Left ventricle myocardium inferior (tissue), 1 donor: ENCODE results near the gene XPR1. TPM values are rescaled to one million over a fixed set of nuclear protein-coding genes. Genes with fewer than 3 reads are reported as not detected.

Experiments
- DNase-seq: peaks from one replicate; pipeline ENCODE4 v3.0.0-alpha.2; 2020
- H3K27ac ChIP-seq: fragments of 200-600 bp; replicated peaks from 2 replicates; pipeline ENCODE4 v1.8.0; 2021
- H3K27me3 ChIP-seq: fragments of 200-600 bp; 2 replicates; pipeline ENCODE4 v1.8.0; 2021; ENCODE audit warnings: low read depth
- H3K36me3 ChIP-seq: fragments of 200-600 bp; 2 replicates; pipeline ENCODE4 v1.8.0; 2021
- H3K4me1 ChIP-seq: fragments of 200-600 bp; 2 replicates; pipeline ENCODE4 v1.8.0; 2021
- H3K4me3 ChIP-seq: fragments of 200-600 bp; 2 replicates; pipeline ENCODE4 v1.8.0; 2021; ENCODE audit warnings: mild to moderate bottlenecking, moderate library complexity
- H3K9me3 ChIP-seq: fragments of 200-600 bp; replicated peaks from 2 replicates; pipeline ENCODE4 v1.8.0; 2021
- intact Hi-C: fragments of 100-400 bp; cut with micrococcal nuclease; formaldehyde crosslinking; loops from one replicate; pipeline ENCODE4 v1.11.0; 2022
- total RNA-seq: library from RNA; stranded (reverse); fragmentation: NEBNext Ultra II Directional; extraction: Animal tissue kit (Norgen Biotek cat#: 25700); gene quantifications from one replicate; pipeline ENCODE4 v1.2.1, GENCODE V29; 2021
- TF ChIP-seq, protein P1 (sequence below): fragments of 200-600 bp; IDR thresholded peaks from 2 replicates; pipeline ENCODE4 v1.8.0; 2021; ENCODE audit warnings: antibody characterized with exemption, mild to moderate bottlenecking, borderline replicate concordance
- donor health status: DM: no; HTN: yes; CAD: no; lungs with severe emphysema.

XPR1 gene
- total RNA-seq, 1 donor from 2014 or later: 60.4 TPM

DNA sequence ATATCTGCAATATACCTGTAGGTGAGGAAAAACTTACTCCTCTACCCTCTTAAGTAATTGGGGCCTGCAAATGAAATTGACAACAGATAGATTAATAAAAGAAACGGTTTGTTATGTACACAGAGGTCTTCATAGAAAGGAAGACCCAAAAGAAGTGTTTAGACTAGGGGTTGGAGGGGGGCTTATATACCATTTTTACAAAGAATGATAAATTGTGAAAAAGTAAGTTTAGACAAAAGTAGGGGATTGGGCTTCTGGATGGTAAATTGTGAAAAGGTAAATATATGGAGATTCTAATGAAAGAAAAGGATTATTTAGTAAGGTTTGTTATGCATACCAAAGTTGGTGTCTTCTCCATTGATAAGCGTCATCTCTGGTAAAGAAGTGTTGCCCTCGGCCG is 207.7 kb downstream of the XPR1 start:
- no peak overlapping the region for H3K27ac ChIP-seq
- H3K36me3 ChIP-seq: peaks cover 41% of the 10 kb centered on the region
- intact Hi-C loops: no loop called here
- H3K4me3 ChIP-seq: no peak overlapping the region
- TF ChIP-seq, protein P1, sequence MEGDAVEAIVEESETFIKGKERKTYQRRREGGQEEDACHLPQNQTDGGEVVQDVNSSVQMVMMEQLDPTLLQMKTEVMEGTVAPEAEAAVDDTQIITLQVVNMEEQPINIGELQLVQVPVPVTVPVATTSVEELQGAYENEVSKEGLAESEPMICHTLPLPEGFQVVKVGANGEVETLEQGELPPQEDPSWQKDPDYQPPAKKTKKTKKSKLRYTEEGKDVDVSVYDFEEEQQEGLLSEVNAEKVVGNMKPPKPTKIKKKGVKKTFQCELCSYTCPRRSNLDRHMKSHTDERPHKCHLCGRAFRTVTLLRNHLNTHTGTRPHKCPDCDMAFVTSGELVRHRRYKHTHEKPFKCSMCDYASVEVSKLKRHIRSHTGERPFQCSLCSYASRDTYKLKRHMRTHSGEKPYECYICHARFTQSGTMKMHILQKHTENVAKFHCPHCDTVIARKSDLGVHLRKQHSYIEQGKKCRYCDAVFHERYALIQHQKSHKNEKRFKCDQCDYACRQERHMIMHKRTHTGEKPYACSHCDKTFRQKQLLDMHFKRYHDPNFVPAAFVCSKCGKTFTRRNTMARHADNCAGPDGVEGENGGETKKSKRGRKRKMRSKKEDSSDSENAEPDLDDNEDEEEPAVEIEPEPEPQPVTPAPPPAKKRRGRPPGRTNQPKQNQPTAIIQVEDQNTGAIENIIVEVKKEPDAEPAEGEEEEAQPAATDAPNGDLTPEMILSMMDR: no peak
- H3K9me3 ChIP-seq: no peaks in the 10 kb centered on the region
- DNase-seq: no peak
- H3K27me3 ChIP-seq: no peaks in the 10 kb centered on the region
- peaks cover 13% of the 10 kb centered on the region for H3K4me1 ChIP-seq

DNA sequence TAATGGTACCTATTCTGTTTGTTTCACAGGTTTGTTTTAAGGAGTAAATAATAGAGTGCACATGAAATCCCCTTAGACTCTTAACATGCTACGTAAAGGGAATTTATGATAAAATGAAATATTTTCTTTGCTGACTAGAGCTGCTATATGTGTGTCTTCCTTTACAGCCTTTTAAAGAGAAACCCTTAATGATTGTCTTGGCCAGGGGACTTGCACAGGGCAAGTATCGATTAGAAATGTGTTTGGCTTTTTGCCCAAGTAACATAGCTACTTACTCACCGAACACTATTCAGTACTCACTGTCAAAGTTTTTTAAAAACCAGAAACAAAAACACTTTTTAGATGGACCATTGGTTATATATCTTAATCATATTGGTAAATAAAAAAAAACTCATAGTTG is 209.6 kb downstream of the XPR1 start:
- H3K4me1 ChIP-seq: peaks cover 13% of the 10 kb centered on the region
- no peak for DNase-seq
- no peak overlapping the region for H3K27ac ChIP-seq
- TF ChIP-seq, protein P1: no peak
- no peak overlapping the region for H3K4me3 ChIP-seq
- no peaks in the 10 kb centered on the region for H3K27me3 ChIP-seq
- intact Hi-C loops: no loop called here
- H3K36me3 ChIP-seq: peaks cover 22% of the 10 kb centered on the region
- no peaks in the 10 kb centered on the region for H3K9me3 ChIP-seq

DNA sequence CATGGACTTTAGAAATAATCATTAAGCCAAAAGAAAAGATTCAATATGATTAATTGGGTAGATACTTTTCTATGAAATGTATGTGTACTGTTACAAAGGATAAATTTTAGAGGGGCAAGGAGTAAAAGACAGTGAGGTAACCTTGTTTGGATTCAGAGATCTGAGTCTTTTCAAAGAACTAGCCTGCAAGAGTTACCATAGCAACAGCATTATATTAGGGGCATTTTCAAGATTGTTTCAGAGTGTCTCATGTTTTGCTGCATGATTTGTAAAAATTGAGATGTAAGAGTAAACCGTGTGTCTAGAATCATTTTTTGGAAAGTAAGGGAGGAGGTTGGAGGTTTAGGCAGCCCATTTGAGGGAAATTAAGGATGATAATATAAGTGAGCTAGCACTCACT is 210.2 kb downstream of the XPR1 start:
- no peaks in the 10 kb centered on the region for H3K9me3 ChIP-seq
- no peaks in the 10 kb centered on the region for H3K27me3 ChIP-seq
- peaks cover 17% of the 10 kb centered on the region for H3K36me3 ChIP-seq
- H3K27ac ChIP-seq: peak overlapping the region; percentile 20
- no peak for DNase-seq
- intact Hi-C loops: no loop called here
- no peak overlapping the region for H3K4me3 ChIP-seq
- peaks cover 13% of the 10 kb centered on the region for H3K4me1 ChIP-seq
- TF ChIP-seq, protein P1: no peak

DNA sequence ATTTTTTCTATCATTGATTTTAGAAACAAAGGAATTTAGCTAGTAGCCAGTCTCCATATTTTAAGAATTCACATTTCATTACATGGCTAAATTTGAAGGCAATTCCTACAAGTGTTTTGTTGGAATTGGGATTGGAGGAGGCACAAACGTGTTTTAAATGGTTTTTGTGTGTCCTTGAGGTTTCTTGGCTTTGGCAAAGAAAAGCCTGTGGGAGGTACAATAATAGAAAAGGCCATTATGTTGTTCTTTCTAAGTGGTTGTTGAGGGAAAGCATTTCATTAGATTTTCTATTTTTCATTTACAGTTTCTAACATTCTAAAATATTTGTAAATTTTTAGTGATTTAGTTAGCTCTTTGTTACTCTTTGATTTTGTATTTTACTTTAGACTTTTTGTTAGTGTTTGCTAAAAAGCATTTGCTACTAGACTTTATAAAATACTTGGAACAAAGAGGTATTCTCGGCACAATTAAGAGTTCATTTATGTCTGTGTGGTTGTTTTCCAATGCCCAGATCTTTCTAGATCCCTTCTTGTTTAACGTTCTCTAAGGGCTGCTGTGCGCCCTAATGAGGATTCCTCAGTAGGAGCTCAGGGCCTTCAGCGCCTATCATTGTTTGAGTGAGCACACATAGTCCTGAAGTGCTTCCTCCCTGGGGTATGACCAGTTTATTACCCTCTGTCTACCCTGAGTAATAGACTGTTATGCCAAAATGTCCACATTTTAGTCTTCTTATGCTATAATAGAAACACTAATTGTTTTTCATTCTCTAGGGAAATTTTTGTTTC is 210.9 kb downstream of the XPR1 start:
- Histone ChIP-seq H3K27ac (peak overlapping the region; percentile 20), H3K4me3 (no peak overlapping the region), H3K4me1 (peaks cover 13% of the 10 kb centered on the region), H3K36me3 (peaks cover 10% of the 10 kb centered on the region), H3K27me3 (no peaks in the 10 kb centered on the region), H3K9me3 (no peaks in the 10 kb centered on the region)
- TF ChIP-seq, protein P1: no peak
- intact Hi-C loops: no loop called here
- no peak for DNase-seq

DNA sequence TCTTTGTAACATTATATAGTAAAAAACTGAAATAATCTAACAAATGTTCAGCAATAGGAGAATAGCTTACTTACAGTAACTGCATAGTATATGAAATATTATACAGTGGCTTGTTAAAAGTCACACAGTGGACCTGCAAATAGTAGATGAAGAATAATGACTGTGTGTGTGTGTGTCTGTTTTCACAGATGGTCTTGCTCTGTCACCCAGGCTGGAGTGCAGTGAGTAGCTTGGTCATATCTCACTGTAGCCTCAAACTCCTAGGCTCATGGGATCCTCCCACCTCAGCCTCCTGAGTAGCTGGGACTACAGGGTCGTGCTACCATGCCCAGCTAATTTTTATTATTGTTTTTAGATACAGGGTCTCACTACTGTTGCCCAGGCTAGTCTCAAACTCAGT is 213.5 kb downstream of the XPR1 start:
- H3K27me3 ChIP-seq: no peaks in the 10 kb centered on the region
- no peaks in the 10 kb centered on the region for H3K9me3 ChIP-seq
- H3K4me1 ChIP-seq: peaks cover 13% of the 10 kb centered on the region
- H3K36me3 ChIP-seq: no peaks in the 10 kb centered on the region
- no peak overlapping the region for H3K4me3 ChIP-seq
- no peak overlapping the region for H3K27ac ChIP-seq
- TF ChIP-seq, protein P1: no peak
- no peak for DNase-seq
- intact Hi-C loops: no loop called here
